DND-41 (cell line): ENCODE data around the gene CITED2.

ENCODE experiments used
- EZH2 ChIP-seq: IDR thresholded peaks from 3 replicates; pipeline ENCODE4 v1.6.1; 2012; ENCODE audit warnings: borderline replicate concordance, low read depth, mild to moderate bottlenecking, moderate library complexity, low read length, inconsistent platforms; ENCODE audit not compliant: severe bottlenecking
- TF ChIP-seq, protein P1 (sequence below): IDR thresholded peaks from 2 replicates; pipeline ENCODE4 v1.5.1; 2012; ENCODE audit warnings: borderline replicate concordance, low read length, moderate library complexity, mild to moderate bottlenecking; ENCODE audit not compliant: poor library complexity, severe bottlenecking; ENCODE audit errors: extremely low read depth

DNA sequence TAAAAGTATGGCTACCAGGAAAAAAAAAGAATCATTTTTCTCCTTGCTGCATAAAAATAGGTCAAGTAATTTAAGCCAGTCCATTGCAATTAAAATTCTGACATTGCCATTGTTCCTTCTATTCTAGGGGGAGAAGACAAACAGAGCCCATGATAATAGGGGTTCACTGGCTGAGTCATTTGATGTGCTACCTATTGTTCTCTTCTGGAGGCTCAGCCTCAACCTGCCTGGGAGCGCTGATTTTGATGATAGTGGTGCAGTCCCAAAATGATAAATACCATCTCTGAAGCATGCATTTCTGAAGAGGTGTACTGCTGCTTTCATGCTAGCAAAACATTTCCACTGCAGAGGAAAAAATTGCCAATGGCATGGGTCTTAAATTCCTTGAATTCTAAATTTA lies 5.8 kb downstream of the CITED2 start:
- TF ChIP-seq, protein P1, sequence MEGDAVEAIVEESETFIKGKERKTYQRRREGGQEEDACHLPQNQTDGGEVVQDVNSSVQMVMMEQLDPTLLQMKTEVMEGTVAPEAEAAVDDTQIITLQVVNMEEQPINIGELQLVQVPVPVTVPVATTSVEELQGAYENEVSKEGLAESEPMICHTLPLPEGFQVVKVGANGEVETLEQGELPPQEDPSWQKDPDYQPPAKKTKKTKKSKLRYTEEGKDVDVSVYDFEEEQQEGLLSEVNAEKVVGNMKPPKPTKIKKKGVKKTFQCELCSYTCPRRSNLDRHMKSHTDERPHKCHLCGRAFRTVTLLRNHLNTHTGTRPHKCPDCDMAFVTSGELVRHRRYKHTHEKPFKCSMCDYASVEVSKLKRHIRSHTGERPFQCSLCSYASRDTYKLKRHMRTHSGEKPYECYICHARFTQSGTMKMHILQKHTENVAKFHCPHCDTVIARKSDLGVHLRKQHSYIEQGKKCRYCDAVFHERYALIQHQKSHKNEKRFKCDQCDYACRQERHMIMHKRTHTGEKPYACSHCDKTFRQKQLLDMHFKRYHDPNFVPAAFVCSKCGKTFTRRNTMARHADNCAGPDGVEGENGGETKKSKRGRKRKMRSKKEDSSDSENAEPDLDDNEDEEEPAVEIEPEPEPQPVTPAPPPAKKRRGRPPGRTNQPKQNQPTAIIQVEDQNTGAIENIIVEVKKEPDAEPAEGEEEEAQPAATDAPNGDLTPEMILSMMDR: no peak
- no peak for TF ChIP-seq EZH2
